Parathyroid adenoma (tissue), 2 donors: Measurements from ENCODE around the gene GALNT18.

Experiments used
- H2AFZ ChIP-seq: fragments of 300-600 bp; sonication (generic); one replicate; pipeline ENCODE4 v1.7.0; 2017; ENCODE audit warnings: antibody characterized with exemption, mild to moderate bottlenecking
- H3K27ac ChIP-seq: fragments of 300-600 bp; sonication (generic); one replicate; pipeline ENCODE4 v1.7.0; 2017
- H3K27me3 ChIP-seq: fragments of 300-600 bp; sonication (generic); one replicate; pipeline ENCODE4 v1.7.0; 2017; ENCODE audit warnings: low read length; ENCODE audit not compliant: control insufficient read depth, insufficient read depth
- H3K36me3 ChIP-seq: fragments of 300-600 bp; sonication (generic); one replicate; pipeline ENCODE4 v1.7.0; 2017; ENCODE audit warnings: low read length; ENCODE audit not compliant: control insufficient read depth, insufficient read depth
- H3K4me1 ChIP-seq: fragments of 300-600 bp; sonication (generic); one replicate; pipeline ENCODE4 v1.7.0; 2017; ENCODE audit warnings: control low read depth
- H3K4me2 ChIP-seq: fragments of 300-600 bp; sonication (generic); one replicate; pipeline ENCODE4 v1.7.0; 2017; ENCODE audit warnings: low read length
- H3K4me3 ChIP-seq: fragments of 300-600 bp; sonication (generic); one replicate; pipeline ENCODE4 v1.7.0; 2017; ENCODE audit warnings: low read depth, low read length
- H3K79me2 ChIP-seq: fragments of 300-600 bp; sonication (generic); one replicate; pipeline ENCODE4 v1.7.0; 2017; ENCODE audit warnings: control low read depth
- H3K9ac ChIP-seq: fragments of 300-600 bp; sonication (generic); one replicate; pipeline ENCODE4 v1.7.0; 2017; ENCODE audit warnings: mild to moderate bottlenecking
- H3K9me3 ChIP-seq: fragments of 300-600 bp; sonication (generic); one replicate; pipeline ENCODE4 v1.7.0; 2017; ENCODE audit warnings: low read length; ENCODE audit not compliant: control insufficient read depth
- TF ChIP-seq, protein P1 (sequence below): fragments of 300-600 bp; sonication (generic); IDR thresholded peaks from one replicate; pipeline ENCODE4 v1.7.0; 2017; ENCODE audit warnings: antibody characterized with exemption, mild to moderate bottlenecking
- donor health status: primary hyperparathyroidism.

GALNT18 gene

GRCh38 chr11:11600288-11600687, 21.5 kb downstream of the GALNT18 start:
- Histone ChIP-seq H3K4me2 (no peak overlapping the region), H3K27ac (no peak overlapping the region), H3K9ac (no peak overlapping the region), H3K27me3 (no peaks in the 10 kb centered on the region), H3K9me3 (no peaks in the 10 kb centered on the region), H3K4me3 (no peak overlapping the region), H3K36me3 (no peaks in the 10 kb centered on the region), H2AFZ (no peak overlapping the region), H3K79me2 (no peaks in the 10 kb centered on the region), H3K4me1 (no peaks in the 10 kb centered on the region)
- TF ChIP-seq, protein P1, sequence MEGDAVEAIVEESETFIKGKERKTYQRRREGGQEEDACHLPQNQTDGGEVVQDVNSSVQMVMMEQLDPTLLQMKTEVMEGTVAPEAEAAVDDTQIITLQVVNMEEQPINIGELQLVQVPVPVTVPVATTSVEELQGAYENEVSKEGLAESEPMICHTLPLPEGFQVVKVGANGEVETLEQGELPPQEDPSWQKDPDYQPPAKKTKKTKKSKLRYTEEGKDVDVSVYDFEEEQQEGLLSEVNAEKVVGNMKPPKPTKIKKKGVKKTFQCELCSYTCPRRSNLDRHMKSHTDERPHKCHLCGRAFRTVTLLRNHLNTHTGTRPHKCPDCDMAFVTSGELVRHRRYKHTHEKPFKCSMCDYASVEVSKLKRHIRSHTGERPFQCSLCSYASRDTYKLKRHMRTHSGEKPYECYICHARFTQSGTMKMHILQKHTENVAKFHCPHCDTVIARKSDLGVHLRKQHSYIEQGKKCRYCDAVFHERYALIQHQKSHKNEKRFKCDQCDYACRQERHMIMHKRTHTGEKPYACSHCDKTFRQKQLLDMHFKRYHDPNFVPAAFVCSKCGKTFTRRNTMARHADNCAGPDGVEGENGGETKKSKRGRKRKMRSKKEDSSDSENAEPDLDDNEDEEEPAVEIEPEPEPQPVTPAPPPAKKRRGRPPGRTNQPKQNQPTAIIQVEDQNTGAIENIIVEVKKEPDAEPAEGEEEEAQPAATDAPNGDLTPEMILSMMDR, result no peak

DNA sequence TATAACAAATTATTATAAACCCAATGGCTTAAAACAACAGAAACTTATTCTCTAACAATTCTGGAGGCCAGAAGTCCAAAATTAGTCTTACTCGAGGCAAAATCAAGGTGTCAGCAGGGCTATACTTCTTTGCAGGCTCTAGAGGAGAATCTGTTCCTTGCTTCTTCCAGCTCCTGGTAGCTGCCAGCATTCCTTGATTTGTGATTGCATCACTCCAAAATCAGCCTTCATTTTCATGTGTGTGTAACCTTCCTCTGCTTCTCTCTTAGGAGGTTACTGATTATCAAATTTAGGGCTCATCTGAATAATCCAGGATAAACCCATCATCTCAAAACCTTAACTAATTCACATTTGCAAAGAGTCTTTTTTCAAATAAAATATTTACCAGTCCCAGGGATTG, 23.6 kb downstream of the GALNT18 start:
- Histone ChIP-seq H3K4me1 (no peaks in the 10 kb centered on the region), H3K9ac (no peak overlapping the region), H3K27ac (no peak overlapping the region), H3K4me2 (no peak overlapping the region), H3K4me3 (no peak overlapping the region), H3K9me3 (no peaks in the 10 kb centered on the region), H3K79me2 (no peaks in the 10 kb centered on the region), H3K36me3 (no peaks in the 10 kb centered on the region), H2AFZ (no peak overlapping the region), H3K27me3 (no peaks in the 10 kb centered on the region)
- TF ChIP-seq, protein P1, result no peak

GRCh38 chr11:11594162-11594561, 27.6 kb downstream of the GALNT18 start:
- TF ChIP-seq, protein P1, result no peak
- no peak overlapping the region for H3K27ac ChIP-seq
- H3K27me3 ChIP-seq, result no peaks in the 10 kb centered on the region
- H3K36me3 ChIP-seq, result no peaks in the 10 kb centered on the region
- no peak overlapping the region for H3K4me2 ChIP-seq
- no peaks in the 10 kb centered on the region for H3K4me1 ChIP-seq
- H2AFZ ChIP-seq, result no peak overlapping the region
- H3K4me3 ChIP-seq, result no peak overlapping the region
- H3K79me2 ChIP-seq, result no peaks in the 10 kb centered on the region
- no peak overlapping the region for H3K9ac ChIP-seq
- H3K9me3 ChIP-seq, result no peaks in the 10 kb centered on the region

DNA sequence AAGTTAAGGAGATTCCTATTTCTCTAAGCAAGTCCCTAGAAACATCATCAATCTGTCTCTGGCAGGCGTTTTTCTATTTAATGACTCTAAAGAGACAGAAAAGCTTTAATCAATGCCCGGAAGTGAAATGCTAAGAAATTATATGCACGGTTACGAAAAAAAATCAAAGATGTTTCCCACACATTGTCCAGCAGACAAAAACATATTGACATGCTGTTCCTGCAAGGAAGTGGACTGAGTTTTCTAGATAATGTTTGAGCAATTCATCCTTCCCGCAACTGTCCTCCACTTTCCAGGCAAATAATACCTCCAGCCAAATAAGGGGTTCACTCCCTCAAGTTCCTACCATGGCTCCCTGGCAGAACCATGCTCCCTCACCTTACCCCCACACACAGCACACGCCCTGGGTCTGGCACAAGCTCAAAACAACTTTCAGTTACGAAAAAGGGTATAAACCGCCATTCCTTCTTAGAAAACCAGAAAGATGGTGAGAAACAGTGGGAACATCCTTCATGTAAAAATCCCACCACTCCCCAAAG, 29.6 kb downstream of the GALNT18 start:
- Histone ChIP-seq H3K27ac (no peak overlapping the region), H3K9ac (no peak overlapping the region), H2AFZ (no peak overlapping the region), H3K9me3 (no peaks in the 10 kb centered on the region), H3K4me1 (no peaks in the 10 kb centered on the region), H3K36me3 (no peaks in the 10 kb centered on the region), H3K4me3 (no peak overlapping the region), H3K79me2 (no peaks in the 10 kb centered on the region), H3K27me3 (no peaks in the 10 kb centered on the region), H3K4me2 (no peak overlapping the region)
- TF ChIP-seq, protein P1, result no peak

DNA sequence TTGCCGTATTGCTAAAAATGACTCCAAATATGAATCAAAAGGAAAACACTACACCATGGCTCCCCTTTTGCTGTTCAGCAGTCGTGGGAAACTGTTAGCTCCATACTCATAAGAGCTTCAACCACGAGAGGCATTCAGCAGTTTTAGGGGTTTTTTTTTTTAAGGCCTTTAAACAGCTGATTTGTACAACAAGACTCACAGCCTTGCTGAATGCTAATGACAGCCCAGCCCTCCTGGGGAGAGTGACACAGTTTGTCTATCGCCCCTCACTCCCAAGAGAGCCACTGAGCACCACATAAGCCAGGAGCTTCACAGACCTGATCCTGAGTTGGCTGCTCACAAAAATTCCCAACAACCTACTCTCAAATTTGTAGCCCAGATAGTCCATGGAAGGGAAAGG, 32.4 kb downstream of the GALNT18 start:
- Histone ChIP-seq H3K9ac (no peak overlapping the region), H3K4me3 (no peak overlapping the region), H3K27ac (no peak overlapping the region), H3K27me3 (no peaks in the 10 kb centered on the region), H3K79me2 (no peaks in the 10 kb centered on the region), H3K4me2 (no peak overlapping the region), H3K36me3 (no peaks in the 10 kb centered on the region), H3K4me1 (no peaks in the 10 kb centered on the region), H2AFZ (no peak overlapping the region), H3K9me3 (no peaks in the 10 kb centered on the region)
- TF ChIP-seq, protein P1, result no peak
